Activated CD8-positive, alpha-beta memory T cell treated with anti-CD3 and anti-CD28 coated beads, Interleukin-2, amount 50 U/mL, for 24 hours (primary cell): Measurements from ENCODE around the gene CHST2.

Experiments used
- DNase-seq: peaks from one replicate; pipeline ENCODE4 v3.0.0-alpha.2; 2020; ENCODE audit errors: extremely low read depth

Gene CHST2

GRCh38 chr3:143099210-143099609 lies 20.4 kb upstream of the CHST2 start:
- DNase-seq, result no peak

- DNase-seq, result no peak
These were observed 19.9 kb upstream of the CHST2 start for GRCh38 chr3:143099690-143100089.

- DNase-seq, result no peak
These were observed 19.1 kb upstream of the CHST2 start for GRCh38 chr3:143100451-143100850.

GRCh38 chr3:143101792-143102381 lies 17.7 kb upstream of the CHST2 start:
- no peak for DNase-seq

- no peak for DNase-seq
These were observed 15.9 kb upstream of the CHST2 start for GRCh38 chr3:143103652-143104051.

GRCh38 chr3:143105170-143105569 lies 14.4 kb upstream of the CHST2 start:
- DNase-seq, result no peak

GRCh38 chr3:143109861-143110260 lies 9.7 kb upstream of the CHST2 start:
- no peak for DNase-seq

GRCh38 chr3:143110371-143110770 lies 9.2 kb upstream of the CHST2 start:
- no peak for DNase-seq

GRCh38 chr3:143118630-143119008 lies 952 bp upstream of the CHST2 start:
- DNase-seq, result no peak

- DNase-seq, result no peak
These were observed 574 bp downstream of the CHST2 start for GRCh38 chr3:143119974-143120715.

GRCh38 chr3:143120716-143121240 lies 1.2 kb downstream of the CHST2 start:
- DNase-seq, result no peak

GRCh38 chr3:143121241-143122088 lies 1.9 kb downstream of the CHST2 start:
- DNase-seq, result peak; percentile 39

- DNase-seq, result no peak
These were observed 2.5 kb downstream of the CHST2 start for GRCh38 chr3:143122089-143122430.

GRCh38 chr3:143122608-143123352 lies 3.2 kb downstream of the CHST2 start:
- DNase-seq, result no peak

- DNase-seq, result no peak
These were observed 3.9 kb downstream of the CHST2 start for GRCh38 chr3:143123353-143123984.

- no peak for DNase-seq
These were observed 5.3 kb downstream of the CHST2 start for GRCh38 chr3:143124601-143125520.

- DNase-seq, result no peak
These were observed 8.2 kb downstream of the CHST2 start for GRCh38 chr3:143127801-143128200.

GRCh38 chr3:143128227-143128955 lies 8.8 kb downstream of the CHST2 start:
- DNase-seq, result no peak

GRCh38 chr3:143132246-143132980 lies 12.8 kb downstream of the CHST2 start:
- DNase-seq, result no peak
